Ovary (tissue), 3 donors: ENCODE measurements around the gene TLN1.

Experiments used
- EP300 ChIP-seq: sonication (generic); formaldehyde crosslinking; IDR thresholded peaks from one replicate; pipeline ENCODE4 v1.6.1; 2017; ENCODE audit warnings: antibody characterized with exemption
- POLR2A ChIP-seq: fragments of 450-650 bp; IDR thresholded peaks from one replicate; pipeline ENCODE4 v1.6.1; 2017; ENCODE audit warnings: antibody characterized with exemption, mild to moderate bottlenecking, moderate library complexity
- TF ChIP-seq, protein P1 (sequence below), 3 donors: fragments of 450-650 bp in 2 of 3; fragments of 200-600 bp in 1 of 3; IDR thresholded peaks; one replicate each; pipeline versions ENCODE4 v1.5.1 to v1.8.0; 2016 to 2022; ENCODE audit warnings: antibody characterized with exemption in 3 of 3, mild to moderate bottlenecking in 1 of 3
- donor health status: DM: no; HTN: no; CAD: no.

DNA sequence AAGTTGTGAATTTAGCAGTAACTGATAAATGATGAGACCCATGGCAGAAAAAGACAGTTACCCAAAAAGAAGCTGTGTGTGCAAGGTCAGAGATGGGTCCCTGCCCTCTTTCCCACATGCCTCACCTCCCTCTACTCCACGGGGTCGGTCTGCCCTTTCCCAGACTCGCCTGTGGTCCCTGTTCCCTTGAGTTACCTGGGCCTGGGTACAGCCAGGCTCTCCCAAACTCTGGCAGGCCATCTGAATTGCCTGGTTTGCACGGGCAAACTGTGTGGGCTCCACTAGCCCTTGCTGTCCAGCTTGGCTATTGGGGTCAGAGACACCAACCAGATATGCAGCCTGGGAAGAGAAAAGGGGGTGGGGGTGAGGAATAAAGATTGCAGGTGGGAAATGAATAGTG is 23.8 kb downstream of the TLN1 start:
- TF ChIP-seq, protein P1, sequence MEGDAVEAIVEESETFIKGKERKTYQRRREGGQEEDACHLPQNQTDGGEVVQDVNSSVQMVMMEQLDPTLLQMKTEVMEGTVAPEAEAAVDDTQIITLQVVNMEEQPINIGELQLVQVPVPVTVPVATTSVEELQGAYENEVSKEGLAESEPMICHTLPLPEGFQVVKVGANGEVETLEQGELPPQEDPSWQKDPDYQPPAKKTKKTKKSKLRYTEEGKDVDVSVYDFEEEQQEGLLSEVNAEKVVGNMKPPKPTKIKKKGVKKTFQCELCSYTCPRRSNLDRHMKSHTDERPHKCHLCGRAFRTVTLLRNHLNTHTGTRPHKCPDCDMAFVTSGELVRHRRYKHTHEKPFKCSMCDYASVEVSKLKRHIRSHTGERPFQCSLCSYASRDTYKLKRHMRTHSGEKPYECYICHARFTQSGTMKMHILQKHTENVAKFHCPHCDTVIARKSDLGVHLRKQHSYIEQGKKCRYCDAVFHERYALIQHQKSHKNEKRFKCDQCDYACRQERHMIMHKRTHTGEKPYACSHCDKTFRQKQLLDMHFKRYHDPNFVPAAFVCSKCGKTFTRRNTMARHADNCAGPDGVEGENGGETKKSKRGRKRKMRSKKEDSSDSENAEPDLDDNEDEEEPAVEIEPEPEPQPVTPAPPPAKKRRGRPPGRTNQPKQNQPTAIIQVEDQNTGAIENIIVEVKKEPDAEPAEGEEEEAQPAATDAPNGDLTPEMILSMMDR (IDR thresholded peaks at IDR 0.05): no peak
- TF ChIP-seq POLR2A (no peak), EP300 (no peak)
